Germinal center (tissue), 1 donor: ENCODE measurements around the gene HNRNPUL1.

ENCODE experiments used
- DNase-seq: peaks from one replicate; pipeline ENCODE4 v3.0.0; 2012; ENCODE audit warnings: mixed read lengths, low spot score

The HNRNPUL1 gene

GRCh38 chr19:41234512-41235168, 29.5 kb upstream of the HNRNPUL1 start:
- no peak for DNase-seq

- no peak for DNase-seq
Observed at GRCh38 chr19:41235480-41235879, 28.7 kb upstream of the HNRNPUL1 start.

GRCh38 chr19:41238244-41238643, 25.9 kb upstream of the HNRNPUL1 start:
- DNase-seq: no peak

- no peak for DNase-seq
Observed at GRCh38 chr19:41239363-41239762, 24.8 kb upstream of the HNRNPUL1 start.

- DNase-seq: no peak
Observed at GRCh38 chr19:41239961-41240574, 24.1 kb upstream of the HNRNPUL1 start.

- no peak for DNase-seq
Observed at GRCh38 chr19:41241859-41242258, 22.3 kb upstream of the HNRNPUL1 start.

GRCh38 chr19:41244117-41244516, 20.1 kb upstream of the HNRNPUL1 start:
- DNase-seq: no peak

GRCh38 chr19:41245843-41246242, 18.3 kb upstream of the HNRNPUL1 start:
- no peak for DNase-seq

- no peak for DNase-seq
Observed at GRCh38 chr19:41248895-41249294, 15.3 kb upstream of the HNRNPUL1 start.

GRCh38 chr19:41249707-41250423, 14.3 kb upstream of the HNRNPUL1 start:
- no peak for DNase-seq

GRCh38 chr19:41253660-41254059, 10.5 kb upstream of the HNRNPUL1 start:
- no peak for DNase-seq

GRCh38 chr19:41255171-41255570, 9.0 kb upstream of the HNRNPUL1 start:
- no peak for DNase-seq

GRCh38 chr19:41261474-41262190, 2.5 kb upstream of the HNRNPUL1 start:
- DNase-seq: no peak

- DNase-seq: peak; percentile 62
Observed at GRCh38 chr19:41263042-41263849, 926 bp upstream of the HNRNPUL1 start.

- DNase-seq: peak; percentile 60
Observed at GRCh38 chr19:41264581-41265394, 616 bp downstream of the HNRNPUL1 start.

GRCh38 chr19:41265395-41266153, 1.4 kb downstream of the HNRNPUL1 start:
- DNase-seq: no peak

GRCh38 chr19:41269055-41269454, 4.9 kb downstream of the HNRNPUL1 start:
- no peak for DNase-seq

GRCh38 chr19:41269571-41269970, 5.4 kb downstream of the HNRNPUL1 start:
- no peak for DNase-seq

- no peak for DNase-seq
Observed at GRCh38 chr19:41273076-41273475, 8.9 kb downstream of the HNRNPUL1 start.

- no peak for DNase-seq
Observed at GRCh38 chr19:41274802-41275201, 10.6 kb downstream of the HNRNPUL1 start.
